Mammary epithelial cell (primary cell): Measurements from ENCODE around the gene ANKRD7.

Source experiments
- CTCF ChIP-seq, 2 donors: IDR thresholded peaks in 1 of 2; conservative IDR thresholded peaks in 1 of 2; 2 replicates each; pipeline ENCODE4 v1.5.1; 2011 to 2012; ENCODE audit warnings: inconsistent platforms in 2 of 2, low read length in 2 of 2, mild to moderate bottlenecking in 2 of 2, control low read depth in 1 of 2, low read depth in 1 of 2; ENCODE audit not compliant: insufficient read depth in 1 of 2; ENCODE audit errors: extremely low read depth in 1 of 2
- EZH2 ChIP-seq: IDR thresholded peaks from 2 replicates; pipeline ENCODE4 v1.6.1; 2012; ENCODE audit warnings: low read length, inconsistent platforms, borderline replicate concordance

DNA sequence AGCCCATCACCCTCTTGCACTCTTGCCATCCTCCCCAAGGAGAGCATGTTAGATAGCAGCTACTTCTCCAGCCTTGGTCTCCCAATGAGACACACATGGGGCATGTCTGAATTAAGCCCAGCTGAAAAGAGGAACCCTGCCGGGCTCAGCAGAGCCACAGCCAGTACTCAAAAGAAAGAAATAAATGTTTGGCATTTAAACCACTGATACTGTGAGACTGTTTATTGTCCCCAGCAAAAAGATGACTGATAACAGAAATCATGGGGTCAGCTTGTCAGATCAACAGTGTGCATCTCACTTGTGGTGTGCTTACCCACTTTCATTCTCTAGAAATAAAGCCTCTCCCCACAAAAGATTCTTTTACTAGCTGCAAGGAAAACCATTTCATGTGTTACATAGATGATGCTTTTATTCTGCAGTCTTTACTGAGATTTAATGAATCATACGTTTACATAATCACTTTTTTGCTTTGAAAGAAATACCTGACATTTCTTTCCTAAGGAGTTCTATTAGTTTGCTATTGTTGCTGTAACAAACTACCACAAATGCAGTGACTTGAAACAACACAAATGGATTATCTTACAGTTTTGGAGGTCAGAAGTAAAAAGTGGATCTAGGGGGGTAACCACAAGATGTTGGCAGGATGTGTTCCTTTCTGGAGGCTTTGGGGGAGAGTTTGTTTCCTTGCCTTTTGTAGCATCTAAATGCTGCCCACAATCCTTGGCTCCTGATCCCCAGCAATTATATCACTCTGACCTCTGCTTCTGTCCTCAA lies 20.9 kb downstream of the ANKRD7 start:
- TF ChIP-seq EZH2 (no peak), CTCF (conservative IDR thresholded peaks at IDR 0.05 in 1 of 2, IDR thresholded peaks at IDR 0.05 in 1 of 2; ENCODE audit: extremely low read depth in 1 of 2, insufficient read depth in 1 of 2, low read depth in 1 of 2, low read length in 2 of 2) (no peak)
